CD4-positive, alpha-beta T cell (primary cell): ENCODE data around the gene NCBP2. TPM values are rescaled to one million over a fixed set of nuclear protein-coding genes. Genes with fewer than 3 reads are reported as not detected.
A peak's percentile ranks its signal among the peaks of the same experiment; 100 is the strongest.

ENCODE experiments used
- ATAC-seq: fragments of 200-7000 bp; cut with Tn5 transposase; one replicate; pipeline ENCODE4 v1.10.0; 2022; ENCODE audit warnings: mild to moderate bottlenecking; ENCODE audit not compliant: poor library complexity
- CTCF ChIA-PET: fragments of 350-600 bp; sonication (Branson Sonifier 250); formaldehyde crosslinking; loops from one replicate; lab custom pipeline; 2021; ENCODE audit warnings: antibody characterized with exemption, inconsistent platforms; lab: Charles Lee
- POLR2A ChIA-PET: fragments of 350-600 bp; sonication (Branson Sonifier 250); formaldehyde crosslinking; loops from one replicate; lab custom pipeline; 2021; ENCODE audit warnings: antibody characterized with exemption, inconsistent platforms; lab: Charles Lee
- DNase-seq, 14 experiments: peaks; one replicate each; pipeline ENCODE4 v3.0.0-alpha.2; 2013 to 2020; ENCODE audit warnings: mixed read lengths in 2 of 14
- H3K27ac ChIP-seq, 2 donors: one replicate each; pipeline versions ENCODE4 v1.5.1 to v1.7.0; 2013; ENCODE audit warnings: low read length in 2 of 2, low read depth in 1 of 2, mild to moderate bottlenecking in 1 of 2
- H3K27me3 ChIP-seq, 2 experiments: 1 replicate in 1 of 2; 2 replicates in 1 of 2; pipeline versions ENCODE4 v1.6.1 to v1.7.0; 2013; ENCODE audit warnings: low read length in 2 of 2, control low read depth in 1 of 2, mild to moderate bottlenecking in 1 of 2, moderate library complexity in 1 of 2; ENCODE audit not compliant: insufficient read depth in 2 of 2, control insufficient read depth in 1 of 2
- H3K36me3 ChIP-seq: one replicate; pipeline ENCODE4 v1.6.1; 2013; ENCODE audit warnings: low read length, control low read depth; ENCODE audit not compliant: insufficient read depth
- H3K4me1 ChIP-seq: one replicate; pipeline ENCODE4 v1.6.1; 2013; ENCODE audit warnings: low read length, control low read depth; ENCODE audit not compliant: insufficient read depth
- H3K4me3 ChIP-seq: one replicate; pipeline ENCODE4 v1.5.1; 2013; ENCODE audit warnings: mild to moderate bottlenecking, low read length, moderate library complexity
- H3K9me3 ChIP-seq, 2 experiments: 1 replicate in 1 of 2; 2 replicates in 1 of 2; pipeline versions ENCODE4 v1.6.1 to v1.7.0; 2013; ENCODE audit warnings: low read length in 2 of 2, mild to moderate bottlenecking in 2 of 2, control low read depth in 1 of 2, moderate library complexity in 1 of 2; ENCODE audit not compliant: control insufficient read depth in 1 of 2, insufficient read depth in 1 of 2
- H3K27ac Mint-ChIP-seq: one replicate; pipeline ENCODE4 v1.8.0; 2020; ENCODE audit warnings: mixed read lengths
- H3K27me3 Mint-ChIP-seq: one replicate; pipeline ENCODE4 v1.8.0; 2021; ENCODE audit warnings: mixed read lengths
- H3K36me3 Mint-ChIP-seq: one replicate; pipeline ENCODE4 v1.8.0; 2021; ENCODE audit warnings: low read depth, mixed read lengths
- H3K4me1 Mint-ChIP-seq: one replicate; pipeline ENCODE4 v1.8.0; 2021; ENCODE audit warnings: low read depth, mixed read lengths
- H3K4me3 Mint-ChIP-seq: one replicate; pipeline ENCODE4 v1.8.0; 2020; ENCODE audit warnings: mild to moderate bottlenecking, mixed read lengths
- H3K9me3 Mint-ChIP-seq: one replicate; pipeline ENCODE4 v1.8.0; 2020; ENCODE audit warnings: mixed read lengths
- CTCF ChIP-seq: fragments of 200-600 bp; IDR thresholded peaks from one replicate; pipeline ENCODE4 v1.8.0; 2022; ENCODE audit warnings: antibody characterized with exemption, mild to moderate bottlenecking
- intact Hi-C, 2 experiments: fragments of 100-400 bp; cut with DNase I in 1 of 2; cut with micrococcal nuclease in 1 of 2; formaldehyde crosslinking; loops; one replicate each; pipeline versions ENCODE4 v1.15.1 to v1.9.0; 2023 to 2025; cut with DNase I, micrococcal nuclease
- total RNA-seq, 174 experiments: library from RNA in 2 of 174; stranded (reverse) in 2 of 174; gene quantifications; one replicate each; pipeline ENCODE4 v1.2.3 and lab custom pipeline; 2021 to 2026

The NCBP2 gene
- total RNA-seq, 2 experiments from 2014 or later, result 41.4 to 44.6 TPM

- DNase-seq, result no peak
- Mint-ChIP-seq H3K9me3 (no peaks in the 10 kb centered on the region), H3K27ac (no peak overlapping the region), H3K4me3 (peak overlapping the region; percentile 78), H3K36me3 (no peaks in the 10 kb centered on the region), H3K27me3 (peaks cover 19% of the 10 kb centered on the region), H3K4me1 (peaks cover 11% of the 10 kb centered on the region)
- intact Hi-C loops, result loop anchor here in 1 of 2 experiments (2.0 kb wide), 1 partner anchor 20 kb away; no protein-coding TSS in a partner anchor
- Histone ChIP-seq H3K4me1 (peaks cover 11% of the 10 kb centered on the region), H3K27ac (no peak overlapping the region), H3K36me3 (no peaks in the 10 kb centered on the region), H3K9me3 (no peaks in the 10 kb centered on the region), H3K4me3 (no peak overlapping the region), H3K27me3 (peaks cover 0 to 6% of the 10 kb centered on the region in 2 experiments)
- ChIA-PET POLR2A (no interaction called here), CTCF (no interaction called here)
- no peak for TF ChIP-seq CTCF
- ATAC-seq, result no peak
These were observed 24.4 kb upstream of the NCBP2 start for GRCh38 chr3:196966526-196967401.

DNA sequence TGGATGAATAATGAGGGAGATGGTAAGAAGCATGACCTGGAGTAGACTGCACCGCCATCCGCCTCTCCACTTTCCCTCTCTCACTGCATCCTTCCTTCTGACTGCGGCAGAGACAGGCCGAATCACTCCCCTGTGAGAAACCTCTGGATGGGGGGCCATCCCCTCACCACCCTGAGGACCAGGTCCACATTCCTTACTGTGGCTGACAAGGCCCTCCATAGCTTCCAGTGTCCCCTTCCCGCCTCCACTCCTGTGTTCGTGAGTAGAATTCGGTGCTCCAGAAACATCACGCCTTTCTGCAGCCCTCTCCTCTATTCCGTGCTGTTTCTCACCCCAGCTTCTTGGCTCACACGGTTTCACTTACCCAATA, 23.5 kb upstream of the NCBP2 start:
- peaks cover 11% of the 10 kb centered on the region for H3K4me1 ChIP-seq
- H3K27me3 ChIP-seq, result peaks cover 0 to 6% of the 10 kb centered on the region in 2 experiments
- H3K9me3 ChIP-seq, result no peaks in the 10 kb centered on the region
- DNase-seq, result no peak
- ChIA-PET POLR2A (no interaction called here), CTCF (no interaction called here)
- H3K4me3 ChIP-seq, result no peak overlapping the region
- Mint-ChIP-seq H3K27ac (no peak overlapping the region), H3K36me3 (no peaks in the 10 kb centered on the region), H3K4me3 (peak overlapping the region; percentile 30), H3K27me3 (peaks cover 13% of the 10 kb centered on the region), H3K4me1 (peaks cover 11% of the 10 kb centered on the region), H3K9me3 (no peaks in the 10 kb centered on the region)
- TF ChIP-seq CTCF, result no peak
- intact Hi-C loops, result loop anchor here in 1 of 2 experiments (2.0 kb wide), 1 partner anchor 19 kb away; no protein-coding TSS in a partner anchor
- H3K36me3 ChIP-seq, result no peaks in the 10 kb centered on the region
- H3K27ac ChIP-seq, result no peak overlapping the region
- ATAC-seq, result no peak

DNA sequence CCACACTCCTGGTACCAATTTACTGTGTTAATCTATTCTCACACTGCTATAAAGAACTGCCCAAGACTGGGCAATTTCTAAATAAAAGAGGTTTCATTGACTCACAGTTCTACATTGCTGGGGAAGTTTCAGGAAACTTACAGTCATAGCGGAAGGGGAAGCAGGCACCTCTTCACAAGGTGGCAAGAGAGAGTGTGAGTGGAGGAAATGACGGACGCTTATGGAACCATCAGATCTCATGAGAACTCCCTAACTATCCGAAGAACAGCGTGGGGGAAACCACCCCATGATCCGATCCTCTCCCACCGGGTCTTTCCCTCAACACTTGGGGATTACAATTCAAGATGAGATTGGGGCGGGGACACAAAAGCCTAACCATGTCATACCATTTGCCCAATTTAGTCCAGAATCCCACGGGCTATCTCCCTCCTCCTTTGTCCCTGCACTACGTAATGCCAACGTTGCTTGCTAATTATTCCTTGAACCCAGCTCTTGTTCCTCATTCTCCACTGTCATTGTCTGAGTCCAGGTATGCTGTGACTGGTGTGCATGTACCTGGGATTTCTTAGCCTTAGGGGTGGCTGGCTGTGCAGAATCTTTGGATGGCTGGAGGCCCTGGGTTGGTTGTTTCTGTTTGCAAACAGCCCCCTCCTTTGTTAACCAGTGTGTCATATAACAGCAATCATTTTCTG, 22.9 kb upstream of the NCBP2 start:
- peaks cover 8% of the 10 kb centered on the region for H3K27me3 Mint-ChIP-seq
- TF ChIP-seq CTCF, result no peak
- CTCF ChIA-PET, result no interaction called here
- Histone ChIP-seq H3K27ac (no peak overlapping the region), H3K9me3 (no peaks in the 10 kb centered on the region), H3K36me3 (no peaks in the 10 kb centered on the region), H3K4me1 (peaks cover 11% of the 10 kb centered on the region), H3K27me3 (peaks cover 0 to 6% of the 10 kb centered on the region in 2 experiments), H3K4me3 (no peak overlapping the region)
- ATAC-seq (no peak), DNase-seq (no peak)
- H3K9me3 Mint-ChIP-seq, result no peaks in the 10 kb centered on the region
- H3K4me3 Mint-ChIP-seq, result peak overlapping the region; percentile 4
- no peaks in the 10 kb centered on the region for H3K36me3 Mint-ChIP-seq
- peaks cover 8% of the 10 kb centered on the region for H3K4me1 Mint-ChIP-seq
- no peak overlapping the region for H3K27ac Mint-ChIP-seq
- intact Hi-C loops, result no loop called here
- POLR2A ChIA-PET, result no interaction called here
